ENCODE data around the gene CERK.
A peak's percentile ranks its signal among the peaks of the same experiment; 100 is the strongest.

CERK gene

GRCh38 chr22:46640293-46641055, 97.6 kb downstream of the CERK start:
- no peak for DNase-seq

- no peak for DNase-seq
Observed at GRCh38 chr22:46639843-46640242, 98.2 kb downstream of the CERK start.

- DNase-seq: no peak
Observed at GRCh38 chr22:46638601-46639431, 99.2 kb downstream of the CERK start.

- DNase-seq: no peak
Observed at GRCh38 chr22:46637711-46638600, 100.1 kb downstream of the CERK start.

GRCh38 chr22:46636221-46637002, 101.6 kb downstream of the CERK start:
- no peak for DNase-seq

GRCh38 chr22:46635756-46636155, 102.3 kb downstream of the CERK start:
- DNase-seq: peak in 1 of 2 experiments; percentile 8

- DNase-seq: peak in 1 of 2 experiments; percentile 37
Observed at GRCh38 chr22:46634973-46635685, 102.9 kb downstream of the CERK start.

Data from SW 1271 (cell line).